Activated CD8-positive, alpha-beta memory T cell treated with anti-CD3 and anti-CD28 coated beads for 48 hours (primary cell): ENCODE data around the gene NFYB.
"Not testable (repeated sequence)": the region's sequence is repeated elsewhere in the genome, so short reads cannot be mapped to it uniquely, and the experiment has no call there.

Experiments
- DNase-seq, 3 experiments: peaks; one replicate each; pipeline ENCODE4 v3.0.0-alpha.2; 2020; ENCODE audit warnings: low read depth in 2 of 3, low spot score in 2 of 3

The NFYB gene

DNA sequence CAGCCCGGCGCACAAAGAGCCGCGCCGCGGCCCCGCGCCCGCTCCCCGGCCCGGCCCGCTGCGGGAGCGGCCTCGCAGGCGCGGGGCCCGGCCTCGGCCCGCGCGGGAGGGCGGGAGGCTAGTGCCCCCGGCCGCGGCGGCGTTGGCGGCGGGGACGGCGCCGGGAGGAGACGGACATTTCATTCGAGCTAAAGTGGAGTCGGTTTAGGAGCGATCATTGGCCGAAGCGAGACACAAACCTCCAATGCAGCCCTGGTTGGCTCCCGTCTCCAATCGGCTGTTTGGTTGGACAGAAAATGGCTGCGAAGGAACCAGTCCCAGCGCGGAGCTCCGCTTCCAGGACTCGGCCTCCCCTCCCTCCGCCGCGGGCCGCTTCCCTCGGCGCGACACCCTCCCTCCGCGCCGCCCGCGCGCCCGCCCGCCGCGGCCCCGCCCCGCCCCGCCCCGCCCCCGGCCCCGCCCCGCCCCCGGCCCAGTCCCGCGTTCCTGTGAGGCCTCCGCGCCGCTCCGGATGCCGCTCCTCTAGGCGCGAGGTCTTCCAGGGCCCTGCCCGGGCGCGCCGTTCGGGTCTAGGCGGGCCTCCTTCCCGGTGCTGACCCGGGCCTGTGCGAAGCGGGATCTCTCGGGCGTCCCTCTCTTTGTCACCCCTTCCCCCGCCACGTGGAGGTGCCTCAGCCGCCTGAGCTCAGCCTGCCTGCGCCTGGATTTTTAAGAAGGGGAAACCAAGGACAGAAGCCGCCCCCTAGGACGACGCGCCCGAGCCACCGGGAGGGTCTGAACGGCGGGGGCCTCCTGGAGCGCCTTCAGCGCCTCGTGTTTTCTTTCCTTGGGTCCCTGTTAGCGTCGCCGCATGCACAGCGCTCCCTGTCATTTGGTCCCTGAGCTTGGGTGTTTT is at the start of gene NFYB:
NFYB (minus strand) TSS at position 309 of the 895 bp plus-strand sequence. CDS start 2,757 bp downstream, outside the sequence.
- DNase-seq = peak; percentile 74 to 79 (median 77)

DNA sequence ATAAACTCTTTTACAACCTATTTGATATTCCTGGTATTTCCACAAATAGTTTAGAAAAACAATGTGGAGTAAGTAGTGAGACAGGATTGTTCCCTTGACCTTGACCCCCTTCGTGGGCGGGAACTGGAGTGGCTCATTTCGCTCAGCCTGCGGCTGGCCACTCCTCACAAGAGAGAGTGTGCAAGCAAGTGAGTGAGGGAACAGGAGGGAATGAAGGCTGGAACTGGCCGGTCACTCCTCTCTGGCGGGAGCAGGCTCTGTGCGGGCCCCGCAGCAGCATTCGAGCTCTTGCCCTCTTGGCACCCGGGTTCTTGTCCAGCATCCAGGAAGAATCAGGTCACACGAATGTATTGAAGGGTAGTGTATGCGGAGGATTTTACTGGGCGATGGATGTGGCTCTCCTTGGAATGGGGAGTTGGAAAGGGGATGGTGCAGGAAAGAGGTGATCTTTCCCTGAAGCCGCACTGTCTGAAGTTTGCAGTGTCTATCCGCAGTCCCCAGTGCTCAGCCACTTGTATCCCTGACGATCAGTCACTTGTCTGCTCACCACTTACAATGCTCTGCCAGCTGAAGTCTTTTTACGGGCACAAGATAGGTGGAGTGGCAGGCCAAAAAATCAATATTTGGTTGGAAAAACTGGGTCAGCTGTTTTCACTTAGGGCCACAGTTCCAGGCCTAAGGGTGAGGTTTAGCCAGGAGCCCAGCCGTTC is 49.6 kb upstream of the NFYB start:
- DNase-seq = no peak

DNA sequence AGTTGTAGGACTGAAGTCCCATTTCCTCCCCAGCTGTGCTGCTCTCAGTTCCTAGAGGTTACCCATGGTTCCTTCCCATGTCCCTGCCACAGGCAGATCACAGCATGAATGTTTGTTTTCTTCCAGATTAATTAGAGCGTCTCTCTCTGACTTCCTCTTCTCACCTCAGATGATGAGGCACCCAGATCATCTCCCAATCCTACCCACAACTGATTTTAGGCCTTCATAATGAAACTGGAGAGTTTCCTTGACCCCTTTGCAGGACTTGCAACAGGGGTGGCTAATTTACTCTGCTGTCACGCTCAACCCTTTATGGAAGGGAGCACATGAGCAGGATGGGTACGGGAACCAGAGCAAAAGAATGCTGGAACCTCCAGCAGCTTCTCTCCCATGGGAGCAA is 45.4 kb upstream of the NFYB start:
- DNase-seq = no peak

GRCh38 chr12:104182621-104183378 is 44.8 kb upstream of the NFYB start:
- no peak for DNase-seq

GRCh38 chr12:104182144-104182543 is 44.1 kb upstream of the NFYB start:
- DNase-seq = no peak

GRCh38 chr12:104181313-104181712 is 43.3 kb upstream of the NFYB start:
- no peak for DNase-seq

- DNase-seq = no peak
These were observed 42.4 kb upstream of the NFYB start for GRCh38 chr12:104180374-104180773.

GRCh38 chr12:104177663-104178501 is 39.9 kb upstream of the NFYB start:
- no peak for DNase-seq

DNA sequence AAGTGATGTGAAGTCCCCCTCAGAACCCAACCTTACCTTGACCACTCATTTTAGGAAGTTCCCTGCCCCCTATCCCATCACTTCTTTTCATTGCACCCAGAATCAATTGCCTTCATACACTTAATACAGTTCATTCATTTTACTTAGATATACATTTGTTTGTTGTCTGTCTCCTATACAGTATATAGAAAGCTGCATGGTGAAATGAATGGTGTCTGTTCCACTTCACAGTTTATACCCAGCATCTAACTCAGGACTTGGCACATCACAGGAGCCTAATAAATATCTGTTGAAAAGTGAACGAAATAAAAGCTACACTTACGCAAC is 39.3 kb upstream of the NFYB start:
- DNase-seq = no peak

DNA sequence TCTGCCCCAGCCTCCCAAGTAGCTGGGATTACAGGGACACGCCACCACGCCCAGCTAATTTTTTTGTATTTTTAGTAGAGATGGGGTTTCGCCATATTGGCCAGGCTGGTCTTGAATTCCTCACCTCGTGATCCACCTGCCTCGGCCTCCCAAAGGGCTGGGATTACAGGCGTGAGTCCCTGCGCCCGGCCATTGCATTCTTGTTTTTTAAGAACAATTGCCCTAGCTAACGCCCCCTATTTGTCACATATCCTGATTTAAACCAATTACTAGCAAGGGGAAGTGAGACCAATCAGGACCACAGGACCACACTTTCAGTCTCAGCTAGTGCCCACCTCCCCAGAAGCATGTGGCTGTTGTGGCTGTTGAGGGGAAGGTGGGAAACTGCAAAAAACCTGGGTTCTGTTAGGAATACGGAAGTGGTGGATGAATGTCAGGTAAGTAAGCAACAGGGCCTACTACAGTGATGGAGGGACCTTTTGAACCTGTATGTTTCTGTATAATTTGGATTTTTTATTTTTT is 37.8 kb upstream of the NFYB start:
- DNase-seq = no peak

DNA sequence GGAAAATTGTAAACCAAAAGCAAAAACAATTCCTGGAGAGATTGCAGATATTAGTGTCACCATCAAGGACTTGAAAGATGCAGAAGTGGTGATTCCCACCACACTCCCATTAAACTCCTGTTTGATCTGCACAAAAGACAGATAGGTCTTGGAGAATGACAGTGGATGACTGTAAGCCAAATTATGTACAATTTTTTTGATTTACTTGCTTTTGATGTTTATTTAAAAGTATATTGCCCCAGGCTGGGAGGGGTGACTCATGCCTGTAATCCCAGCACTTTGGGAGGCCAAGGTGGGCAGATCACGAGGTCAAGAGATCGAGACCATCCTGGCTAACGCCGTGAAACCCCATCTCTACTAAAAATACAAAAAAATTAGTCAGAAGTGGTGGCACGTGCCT is 35.8 kb upstream of the NFYB start:
- not testable (repeated sequence) for DNase-seq

DNA sequence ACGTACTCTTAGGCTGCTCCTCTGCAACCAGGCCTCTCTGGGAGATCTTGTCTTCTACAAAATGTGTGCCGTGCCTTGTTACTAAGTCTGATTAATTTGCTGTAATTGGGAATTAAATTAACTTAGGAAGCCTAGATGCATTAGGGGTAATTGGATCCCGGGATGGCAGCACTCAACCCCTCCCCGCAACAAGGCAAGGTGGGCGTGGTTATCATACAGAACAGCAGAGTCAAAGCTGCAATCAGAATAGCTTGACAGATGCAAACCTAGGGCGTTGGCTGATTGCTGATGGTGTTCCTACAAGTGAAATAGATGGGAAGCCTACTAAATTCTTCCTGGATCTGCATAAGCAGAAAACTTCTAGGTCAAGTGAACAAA is 34.5 kb upstream of the NFYB start:
- no peak for DNase-seq

GRCh38 chr12:104171785-104172569 is 34.0 kb upstream of the NFYB start:
- no peak for DNase-seq

GRCh38 chr12:104168596-104168995 is 30.6 kb upstream of the NFYB start:
- DNase-seq = no peak

GRCh38 chr12:104167519-104168458 is 29.8 kb upstream of the NFYB start:
- no peak for DNase-seq

- DNase-seq = no peak
These were observed 28.5 kb upstream of the NFYB start for GRCh38 chr12:104166465-104166864.

GRCh38 chr12:104165801-104166200 is 27.8 kb upstream of the NFYB start:
- DNase-seq = no peak

DNA sequence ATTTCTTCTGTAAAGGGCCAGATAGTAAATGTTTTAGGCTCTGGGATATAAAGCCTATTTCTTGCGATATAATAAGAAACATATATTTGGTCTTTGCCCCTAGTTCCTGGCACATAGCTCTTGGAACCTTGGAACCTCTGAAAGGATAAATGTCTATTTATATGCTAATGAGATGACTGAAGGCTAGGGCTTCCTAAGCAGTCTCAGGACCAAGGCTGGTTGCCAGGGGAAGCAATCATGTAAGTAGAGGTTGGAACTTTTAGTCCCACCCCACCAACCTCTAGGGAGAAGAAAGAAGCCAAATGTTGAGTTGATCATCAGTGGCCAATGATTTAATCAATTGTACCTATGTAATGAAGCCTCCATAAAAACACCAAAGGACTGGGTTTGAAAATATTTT is 26.6 kb upstream of the NFYB start:
- DNase-seq = no peak

GRCh38 chr12:104163631-104164030 is 25.6 kb upstream of the NFYB start:
- DNase-seq = no peak
